NCI-H1694 (cell line): ENCODE measurements around the gene CLASP1.
"Not testable (repeated sequence)": the region's sequence is repeated elsewhere in the genome, so short reads cannot be mapped to it uniquely, and the experiment has no call there.

Experiments
- DNase-seq: peaks from one replicate; lab custom pipeline; 2025; lab: John Stamatoyannopoulos, UW

The CLASP1 gene

GRCh38 chr2:121418494-121419058 lies 230.7 kb downstream of the CLASP1 start:
- DNase-seq = no peak

- no peak for DNase-seq
Observed at GRCh38 chr2:121417826-121418225, 231.4 kb downstream of the CLASP1 start.

- DNase-seq = no peak
Observed at GRCh38 chr2:121415727-121416126, 233.5 kb downstream of the CLASP1 start.

GRCh38 chr2:121412349-121412748 lies 236.9 kb downstream of the CLASP1 start:
- DNase-seq = no peak

GRCh38 chr2:121409966-121410365 lies 239.3 kb downstream of the CLASP1 start:
- no peak for DNase-seq

- DNase-seq = no peak
Observed at GRCh38 chr2:121409388-121409787, 239.9 kb downstream of the CLASP1 start.

GRCh38 chr2:121408641-121409040 lies 240.6 kb downstream of the CLASP1 start:
- no peak for DNase-seq

GRCh38 chr2:121405233-121405632 lies 244.0 kb downstream of the CLASP1 start:
- DNase-seq = no peak

- DNase-seq = no peak
Observed at GRCh38 chr2:121400201-121400600, 249.1 kb downstream of the CLASP1 start.

GRCh38 chr2:121398853-121399252 lies 250.4 kb downstream of the CLASP1 start:
- DNase-seq = no peak

- no peak for DNase-seq
Observed at GRCh38 chr2:121390082-121390692, 259.1 kb downstream of the CLASP1 start.

GRCh38 chr2:121388371-121388770 lies 260.9 kb downstream of the CLASP1 start:
- DNase-seq = no peak

- no peak for DNase-seq
Observed at GRCh38 chr2:121387591-121388325, 261.5 kb downstream of the CLASP1 start.

- no peak for DNase-seq
Observed at GRCh38 chr2:121386707-121387106, 262.6 kb downstream of the CLASP1 start.

- no peak for DNase-seq
Observed at GRCh38 chr2:121386102-121386501, 263.2 kb downstream of the CLASP1 start.

- DNase-seq = no peak
Observed at GRCh38 chr2:121382744-121383143, 266.5 kb downstream of the CLASP1 start.

- no peak for DNase-seq
Observed at GRCh38 chr2:121377646-121378045, 271.6 kb downstream of the CLASP1 start.

GRCh38 chr2:121376535-121377250 lies 272.6 kb downstream of the CLASP1 start:
- DNase-seq = no peak

- DNase-seq = no peak
Observed at GRCh38 chr2:121375621-121376159, 273.6 kb downstream of the CLASP1 start.

GRCh38 chr2:121374412-121375075 lies 274.7 kb downstream of the CLASP1 start:
- DNase-seq = not testable (repeated sequence)

- DNase-seq = no peak
Observed at GRCh38 chr2:121372721-121373353, 276.4 kb downstream of the CLASP1 start.
